H1 (cell line): ENCODE results near the gene DES. TPM values are rescaled to one million over a fixed set of nuclear protein-coding genes. Genes with fewer than 3 reads are reported as not detected.
A peak's percentile ranks its signal among the peaks of the same experiment; 100 is the strongest.

ENCODE experiments used
- CTCF ChIA-PET: fragments of 300-600 bp; sonication (Branson Sonifier 250); formaldehyde crosslinking; loops from one replicate; lab custom pipeline; 2021; ENCODE audit not compliant: partially characterized antibody; lab: Charles Lee
- POLR2A ChIA-PET: fragments of 300-600 bp; sonication (Branson Sonifier 250); formaldehyde crosslinking; loops from one replicate; lab custom pipeline; 2021; ENCODE audit warnings: inconsistent platforms; ENCODE audit not compliant: partially characterized antibody; lab: Charles Lee
- DNase-seq, 2 experiments: peaks; one replicate each; pipeline versions ENCODE4 v3.0.0 to v3.0.0-alpha.2; 2010 to 2022; ENCODE audit warnings: low spot score in 2 of 2, low read depth in 1 of 2, mixed read lengths in 1 of 2
- FAIRE-seq: peaks from 2 replicates; lab custom pipeline; 2011; peaks lifted over from hg19 to GRCh38; lab: Jason Lieb, UNC
- H2AFZ ChIP-seq: 2 replicates; pipeline ENCODE4 v1.8.1; 2012; ENCODE audit warnings: low read length, inconsistent platforms
- H2AK5ac ChIP-seq: 2 replicates; pipeline ENCODE4 v1.6.1; 2013; ENCODE audit warnings: low read depth, low read length
- H2BK120ac ChIP-seq: replicated peaks from 2 replicates; pipeline ENCODE3; 2013; ENCODE audit warnings: low read depth, low read length, inconsistent platforms
- H2BK12ac ChIP-seq: 2 replicates; pipeline ENCODE4 v1.6.1; 2013; ENCODE audit warnings: low read depth, low read length
- H2BK15ac ChIP-seq: 2 replicates; pipeline ENCODE4 v1.6.1; 2013; ENCODE audit warnings: low read length
- H2BK20ac ChIP-seq: 2 replicates; pipeline ENCODE4 v1.6.1; 2013; ENCODE audit warnings: low read length
- H2BK5ac ChIP-seq: 2 replicates; pipeline ENCODE4 v1.6.1; 2013; ENCODE audit warnings: low read depth, low read length
- H3K14ac ChIP-seq: 2 replicates; pipeline ENCODE4 v1.6.1; 2013; ENCODE audit warnings: inconsistent platforms; ENCODE audit not compliant: insufficient read length
- H3K18ac ChIP-seq: 2 replicates; pipeline ENCODE4 v1.6.1; 2013; ENCODE audit warnings: low read length; ENCODE audit errors: extremely low read depth
- H3K23ac ChIP-seq: 2 replicates; pipeline ENCODE4 v1.6.1; 2013; ENCODE audit warnings: inconsistent platforms; ENCODE audit not compliant: insufficient read length
- H3K23me2 ChIP-seq: 2 replicates; pipeline ENCODE4 v1.6.1; 2013; ENCODE audit warnings: low read depth, low read length
- H3K27ac ChIP-seq: 2 replicates; pipeline ENCODE4 v1.6.1; 2011; ENCODE audit warnings: low read depth, low read length, inconsistent platforms
- H3K27me3 ChIP-seq, 4 experiments: replicated peaks in 1 of 4; 1 replicate in 1 of 4; 2 replicates in 3 of 4; pipeline versions ENCODE4 v1.6.1 to v1.8.1; 2011 to 2013; ENCODE audit warnings: low read length in 3 of 4, mild to moderate bottlenecking in 3 of 4, inconsistent platforms in 2 of 4, mixed read lengths in 2 of 4, moderate library complexity in 1 of 4; ENCODE audit not compliant: control insufficient read depth in 3 of 4, insufficient read depth in 3 of 4; ENCODE audit errors: extremely low read depth in 1 of 4
- H3K36me3 ChIP-seq, 4 experiments: 2 replicates each; pipeline versions ENCODE4 v1.6.1 to v1.8.1; 2011 to 2013; ENCODE audit warnings: mild to moderate bottlenecking in 4 of 4, low read length in 3 of 4, moderate library complexity in 2 of 4, control low read depth in 1 of 4, inconsistent platforms in 1 of 4; ENCODE audit not compliant: insufficient read depth in 4 of 4, control insufficient read depth in 2 of 4
- H3K4ac ChIP-seq: replicated peaks from 2 replicates; pipeline ENCODE3; 2013; ENCODE audit warnings: low read length, low read depth, mixed read lengths, inconsistent platforms; ENCODE audit not compliant: insufficient read length
- H3K4me1 ChIP-seq, 4 experiments: replicated peaks in 1 of 4; 1 replicate in 1 of 4; 2 replicates in 3 of 4; pipeline versions ENCODE4 v1.6.1 to v1.8.1; 2011 to 2013; ENCODE audit warnings: low read length in 3 of 4, inconsistent platforms in 2 of 4, mixed read lengths in 1 of 4; ENCODE audit not compliant: insufficient read depth in 4 of 4, control insufficient read depth in 3 of 4
- H3K4me2 ChIP-seq, 2 experiments: 2 replicates each; pipeline versions ENCODE4 v1.6.1 to v1.8.1; 2011 to 2013; ENCODE audit warnings: low read depth in 2 of 2, low read length in 2 of 2, control low read depth in 1 of 2, inconsistent platforms in 1 of 2, mild to moderate bottlenecking in 1 of 2; ENCODE audit not compliant: insufficient read depth in 1 of 2
- H3K4me3 ChIP-seq, 4 experiments: fragments of 200-600, 300-600 bp in 1 of 4; sonication (generic), shearing (Covaris generic), sonication (Bioruptor Twin) in 1 of 4; 2 replicates each; pipeline versions ENCODE4 v1.5.1 to v1.8.1; 2011 to 2016; ENCODE audit warnings: low read length in 4 of 4, low read depth in 3 of 4, control low read depth in 2 of 4, inconsistent platforms in 2 of 4, mild to moderate bottlenecking in 2 of 4, mixed read lengths in 1 of 4, moderate library complexity in 1 of 4; ENCODE audit not compliant: insufficient read depth in 2 of 4; ENCODE audit errors: extremely low read depth in 1 of 4
- H3K56ac ChIP-seq: replicated peaks from 2 replicates; pipeline ENCODE3; 2013; ENCODE audit warnings: low read depth, mild to moderate bottlenecking, mixed read lengths, low read length, inconsistent platforms; ENCODE audit not compliant: insufficient read length
- H3K79me1 ChIP-seq: 2 replicates; pipeline ENCODE4 v1.6.1; 2013; ENCODE audit warnings: low read depth, low read length, control low read depth
- H3K79me2 ChIP-seq, 2 experiments: 2 replicates each; pipeline versions ENCODE4 v1.6.1 to v1.8.1; 2012 to 2013; ENCODE audit warnings: low read length in 2 of 2, mild to moderate bottlenecking in 2 of 2, inconsistent platforms in 1 of 2; ENCODE audit not compliant: insufficient read depth in 2 of 2, control insufficient read depth in 1 of 2
- H3K9ac ChIP-seq, 4 experiments: replicated peaks in 1 of 4; 1 replicate in 1 of 4; 2 replicates in 3 of 4; pipeline versions ENCODE4 v1.6.1 to v1.8.1; 2011 to 2013; ENCODE audit warnings: low read depth in 3 of 4, low read length in 3 of 4, control low read depth in 2 of 4, mild to moderate bottlenecking in 2 of 4, moderate library complexity in 2 of 4, inconsistent platforms in 1 of 4; ENCODE audit errors: extremely low read depth in 1 of 4
- H3K9me3 ChIP-seq, 2 experiments: 2 replicates each; pipeline versions ENCODE4 v1.6.1 to v1.8.1; 2012 to 2013; ENCODE audit warnings: mild to moderate bottlenecking in 2 of 2, moderate library complexity in 2 of 2, control low read depth in 1 of 2, inconsistent platforms in 1 of 2, low read depth in 1 of 2, low read length in 1 of 2, mixed read lengths in 1 of 2; ENCODE audit not compliant: insufficient read depth in 2 of 2
- H4K20me1 ChIP-seq, 2 experiments: replicated peaks in 1 of 2; 2 replicates each; pipeline versions ENCODE3 to v1.8.1; 2011 to 2013; ENCODE audit warnings: inconsistent platforms in 2 of 2, low read length in 2 of 2, mild to moderate bottlenecking in 1 of 2; ENCODE audit not compliant: insufficient read depth in 2 of 2, control insufficient read depth in 1 of 2
- H4K5ac ChIP-seq: 2 replicates; pipeline ENCODE4 v1.6.1; 2013; ENCODE audit warnings: low read length, low read depth, mixed read lengths, inconsistent platforms; ENCODE audit not compliant: insufficient read length
- H4K8ac ChIP-seq: 2 replicates; pipeline ENCODE4 v1.8.0; 2013; ENCODE audit warnings: mild to moderate bottlenecking, moderate library complexity, low read length, inconsistent platforms; ENCODE audit not compliant: insufficient read depth; ENCODE audit errors: extremely low read depth
- H4K91ac ChIP-seq: replicated peaks from 2 replicates; pipeline ENCODE3; 2013; ENCODE audit warnings: low read length, mixed read lengths, inconsistent platforms; ENCODE audit not compliant: insufficient read length
- KDM5A ChIP-seq: fragments of 200-600 bp; IDR thresholded peaks from 2 replicates; pipeline ENCODE4 v1.7.1; 2012; ENCODE audit warnings: mild to moderate bottlenecking, low read length, inconsistent platforms, mixed read lengths
- RBBP5 ChIP-seq: IDR thresholded peaks from 2 replicates; pipeline ENCODE4 v1.7.1; 2012; ENCODE audit warnings: low read depth, mild to moderate bottlenecking, inconsistent platforms, low read length, moderate library complexity, borderline replicate concordance
- SP4 ChIP-seq: IDR thresholded peaks from 2 replicates; pipeline ENCODE4 v1.6.1; 2012; ENCODE audit warnings: low read length, inconsistent platforms
- WGBS, 2 experiments: shearing (Covaris generic) in 1 of 2; methylation state at CpG; one replicate each; pipeline versions ENCODE4 v1.1.6 to v1.1.7; 2013 to 2015; ENCODE audit warnings: low lambda C conversion rate in 2 of 2, mixed read lengths in 2 of 2, inconsistent platforms in 1 of 2, low coverage in 1 of 2, missing lambda C conversion rate in 1 of 2; ENCODE audit not compliant: insufficient replicate concordance in 2 of 2, insufficient coverage in 1 of 2, insufficient read length in 1 of 2; ENCODE audit errors: extremely low coverage in 1 of 2, missing lambda C conversion rate in 1 of 2; 5-methylcytosine and 5-hydroxymethylcytosine counted together
- polyA plus RNA-seq, 7 experiments: library from polyadenylated mRNA; depleted of rRNA in 3 of 7; stranded (reverse) in 5 of 7; unstranded in 2 of 7; fragments of >200 nt in 5 of 7; fragments of 200-250 nt in 2 of 7; gene quantifications; 1 replicate in 5 of 7; 2 replicates in 1 of 7; 4 replicates in 1 of 7; pipeline versions ENCODE4 v1.2.1 to v1.2.3, GENCODE V29; 2011 to 2013; ENCODE audit warnings: missing spikeins in 2 of 7, mixed read lengths in 2 of 7
- total RNA-seq: library from RNA; stranded (reverse); fragmentation: NEBNext Ultra II Directional; extraction: Animal tissue kit (Norgen Biotek cat#: 25700); gene quantifications from 2 replicates; pipeline ENCODE4 v1.2.1, GENCODE V29; 2021

Gene DES
- total and polyA plus RNA-seq, 2 of the 8 experiments (the other 6 are each of a cell fraction or from before 2014, with no cell fraction given) = 1.8 to 4.3 TPM

DNA sequence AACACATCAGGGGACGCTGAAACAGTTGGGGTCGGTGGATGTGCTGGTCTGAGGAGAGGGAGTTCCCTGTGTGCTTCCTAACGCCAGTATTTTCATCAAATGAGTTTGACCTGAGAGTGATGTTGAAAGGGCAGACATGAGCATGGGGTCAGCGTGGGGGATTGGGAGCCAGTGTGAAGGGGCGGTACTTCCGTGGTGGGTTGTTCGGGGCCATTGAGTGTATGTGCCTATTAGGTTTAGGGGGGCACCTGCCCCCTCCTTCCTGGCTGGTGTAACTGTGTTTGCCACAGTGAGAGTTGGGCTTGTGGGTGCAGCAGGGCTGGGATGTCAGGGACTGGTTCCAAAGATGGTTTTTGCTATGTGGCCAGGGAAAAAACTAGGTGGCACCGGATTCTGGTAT, 40.8 kb downstream of the DES start:
- no peak overlapping the region; a peak in 1 of 7 replicates for H3K9ac ChIP-seq
- TF ChIP-seq SP4 (no peak), RBBP5 (0 out of 2 replicates have a peak, but pooled peaks have one; percentile 13), KDM5A (no peak)
- TF ChIP-seq, all 59 proteins: peak for 1
- WGBS, 2 experiments = 86% methylated on average over 8 of the region's 8 CpGs; no CpG with 5 or more reads in 1 of the 2 experiments

More for the DNA sequence above, 40.8 kb downstream of the DES start:
- no peak overlapping the region for H2BK120ac ChIP-seq
- H4K91ac ChIP-seq = no peak overlapping the region
- H4K20me1 ChIP-seq = peaks cover 0 to 5% of the 10 kb centered on the region in 2 experiments
- H3K4me2 ChIP-seq = no peak overlapping the region
- H2BK5ac ChIP-seq = no peak overlapping the region
- no peak overlapping the region for H3K27ac ChIP-seq
- 0 out of 2 replicates have a peak overlapping the region, but pooled peaks have one; percentile 41 for H2AK5ac ChIP-seq
- FAIRE-seq = no peak
- H3K4me1 ChIP-seq = peaks cover 9 to 24% (median 21%) of the 10 kb centered on the region in 4 experiments
- DNase-seq = no peak
- no peaks in the 10 kb centered on the region for H3K79me2 ChIP-seq
- no peaks in the 10 kb centered on the region for H3K79me1 ChIP-seq
- no peaks in the 10 kb centered on the region; a peak in 1 of 7 replicates for H3K27me3 ChIP-seq
- H2BK12ac ChIP-seq = no peak overlapping the region; the same call in 1 of the 2 replicates
- H2AFZ ChIP-seq = no peak overlapping the region
- POLR2A ChIA-PET = interaction anchor here (0.9 to 2.5 kb wide), 7 partner anchors 9 to 70 kb away, joined by 3 to 13 read pairs (median 4); no protein-coding TSS in a partner anchor
- no peak overlapping the region for H2BK20ac ChIP-seq
- CTCF ChIA-PET = interaction anchor here (0.7 to 113.1 kb wide), 13 partner anchors 1 to 226 kb away, joined by 3 to 7248 read pairs (median 5); partner anchors contain the start of genes ASIC4, CHPF, DES and GMPPA
- H2BK15ac ChIP-seq = no peak overlapping the region
- H3K23ac ChIP-seq = no peak overlapping the region
- no peak overlapping the region for H4K5ac ChIP-seq
- H3K56ac ChIP-seq = no peak overlapping the region
- no peak overlapping the region for H4K8ac ChIP-seq
- H3K14ac ChIP-seq = no peak overlapping the region
- no peak overlapping the region for H3K18ac ChIP-seq
- peaks cover 3% of the 10 kb centered on the region; the same call in 1 of the 2 replicates for H3K23me2 ChIP-seq
- no peak overlapping the region for H3K4me3 ChIP-seq
- H3K36me3 ChIP-seq = peaks cover 0 to 6% (median under 1%) of the 10 kb centered on the region in 4 experiments; a peak in 1 of 8 replicates
- no peak overlapping the region for H3K4ac ChIP-seq
- no peaks in the 10 kb centered on the region for H3K9me3 ChIP-seq
